Measurements from ENCODE around the gene KLHL30. TPM values are rescaled to one million over a fixed set of nuclear protein-coding genes. Genes with fewer than 3 reads are reported as not detected.
"Not testable (repeated sequence)": the region's sequence is repeated elsewhere in the genome, so short reads cannot be mapped to it uniquely, and the experiment has no call there.

The KLHL30 gene
- total RNA-seq, 1 donor from 2014 or later: not detected

DNA sequence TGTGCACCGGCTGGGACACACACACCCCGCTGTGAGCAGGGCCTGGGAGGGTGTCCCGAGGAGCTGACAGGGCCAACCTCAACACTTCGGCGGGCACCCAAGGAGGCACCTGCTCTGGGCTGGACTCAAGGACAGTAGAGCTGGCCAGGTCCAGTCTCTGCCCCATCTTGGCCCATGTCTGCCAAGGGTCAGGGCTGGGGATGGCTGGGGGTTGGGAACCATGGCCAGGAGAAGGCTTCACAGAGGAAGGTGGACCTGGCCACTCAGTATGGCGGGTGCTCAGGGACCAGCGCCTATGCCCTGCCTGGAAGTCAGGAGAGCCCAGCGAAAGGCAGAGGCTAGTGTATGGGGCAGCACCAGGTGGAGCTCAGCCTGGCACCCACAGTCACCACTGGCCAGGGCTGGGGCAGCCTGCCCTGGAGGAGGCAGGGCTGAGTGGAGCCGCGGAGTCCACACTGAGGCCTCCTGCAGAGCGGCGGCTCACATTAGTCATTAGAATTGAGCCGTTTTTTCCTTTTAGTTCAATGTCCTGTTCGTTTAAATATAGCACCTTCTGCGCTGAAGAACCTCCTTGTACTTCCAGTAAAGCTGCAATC is 24.5 kb downstream of the KLHL30 start:
- no peak for DNase-seq

DNA sequence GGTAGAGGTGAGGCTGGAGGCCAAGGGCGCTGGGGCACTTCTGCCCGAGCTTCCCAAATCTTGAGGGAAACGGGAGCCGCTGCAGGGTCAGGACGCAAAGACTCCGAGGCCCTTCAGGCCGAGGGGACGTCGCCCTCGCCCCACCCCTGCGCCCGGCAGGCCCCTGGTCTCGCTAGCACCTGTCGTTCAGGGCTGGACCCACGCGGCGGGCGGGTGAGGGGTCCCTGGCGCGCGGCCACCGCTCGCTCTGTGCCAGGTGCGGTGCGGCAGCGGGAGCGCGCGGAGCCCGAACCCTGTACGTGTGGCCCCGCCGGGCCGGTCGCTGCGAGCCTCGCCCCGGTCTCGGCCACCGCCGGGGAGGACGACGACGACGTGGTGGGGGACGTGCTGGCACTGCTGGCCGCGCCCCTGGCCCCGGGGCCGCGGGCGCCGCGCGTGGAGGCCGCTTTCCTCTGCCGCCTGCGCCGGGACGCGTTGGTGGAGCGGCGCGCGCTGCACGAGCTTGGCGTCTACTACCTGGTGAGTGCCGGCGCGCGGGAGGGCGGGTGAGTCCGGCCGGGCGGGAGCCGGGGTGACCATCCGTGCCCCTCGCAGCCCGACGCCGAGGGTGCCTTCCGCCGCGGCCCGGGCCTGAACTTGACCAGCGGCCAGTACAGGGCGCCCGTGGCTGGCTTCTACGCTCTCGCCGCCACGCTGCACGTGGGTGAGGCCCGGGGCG is 25.2 kb downstream of the KLHL30 start:
- no peak for DNase-seq

DNA sequence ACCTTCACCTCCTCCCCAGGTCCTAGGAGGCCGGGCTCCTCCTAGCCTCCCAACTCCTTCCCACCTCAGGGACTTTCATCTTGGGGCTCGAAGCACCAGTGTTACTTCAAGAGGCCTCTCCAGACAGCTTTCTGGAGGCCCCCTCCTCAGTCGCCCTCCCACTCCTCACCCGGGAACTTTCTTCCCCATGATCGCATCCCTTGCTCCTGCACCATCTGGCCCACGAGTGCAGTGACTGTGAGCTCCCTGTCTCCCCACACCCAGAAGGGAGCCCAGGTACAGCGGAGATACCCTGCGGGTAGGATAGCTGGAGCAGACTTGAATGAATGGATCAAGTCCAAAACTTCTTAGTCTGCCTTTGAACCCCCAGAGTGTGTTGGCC is 26.4 kb downstream of the KLHL30 start:
- no peak for DNase-seq

DNA sequence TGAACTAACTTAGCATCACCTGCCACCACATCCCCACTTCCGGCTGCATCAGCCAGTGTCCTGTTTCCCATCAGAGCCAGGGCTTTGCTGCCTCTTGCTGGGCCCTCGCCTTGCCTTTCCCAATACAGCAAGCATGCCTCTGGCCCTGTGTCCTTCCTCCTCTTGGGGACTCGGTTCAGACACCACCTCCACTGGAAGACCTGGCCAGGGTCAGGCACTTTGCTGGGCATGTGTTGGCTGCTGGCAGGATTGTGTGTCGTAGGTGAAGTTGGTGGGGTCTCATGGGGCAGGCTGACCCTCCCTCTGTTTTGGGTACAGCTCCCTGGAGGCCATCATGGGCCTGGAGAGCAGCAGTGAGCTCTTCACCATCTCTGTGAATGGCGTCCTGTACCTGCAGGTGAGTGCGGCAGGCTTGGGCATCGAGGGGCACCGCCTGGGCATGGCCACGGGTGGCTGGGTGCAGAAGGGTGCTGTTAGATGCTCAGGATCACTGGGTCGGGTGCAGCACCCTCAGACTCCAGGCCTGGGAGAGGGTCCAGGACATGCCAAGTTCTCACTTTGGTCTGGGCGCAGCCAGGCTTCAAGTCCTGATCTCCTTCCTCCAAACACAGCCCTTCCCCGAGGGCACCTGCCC is 26.9 kb downstream of the KLHL30 start:
- no peak for DNase-seq

DNA sequence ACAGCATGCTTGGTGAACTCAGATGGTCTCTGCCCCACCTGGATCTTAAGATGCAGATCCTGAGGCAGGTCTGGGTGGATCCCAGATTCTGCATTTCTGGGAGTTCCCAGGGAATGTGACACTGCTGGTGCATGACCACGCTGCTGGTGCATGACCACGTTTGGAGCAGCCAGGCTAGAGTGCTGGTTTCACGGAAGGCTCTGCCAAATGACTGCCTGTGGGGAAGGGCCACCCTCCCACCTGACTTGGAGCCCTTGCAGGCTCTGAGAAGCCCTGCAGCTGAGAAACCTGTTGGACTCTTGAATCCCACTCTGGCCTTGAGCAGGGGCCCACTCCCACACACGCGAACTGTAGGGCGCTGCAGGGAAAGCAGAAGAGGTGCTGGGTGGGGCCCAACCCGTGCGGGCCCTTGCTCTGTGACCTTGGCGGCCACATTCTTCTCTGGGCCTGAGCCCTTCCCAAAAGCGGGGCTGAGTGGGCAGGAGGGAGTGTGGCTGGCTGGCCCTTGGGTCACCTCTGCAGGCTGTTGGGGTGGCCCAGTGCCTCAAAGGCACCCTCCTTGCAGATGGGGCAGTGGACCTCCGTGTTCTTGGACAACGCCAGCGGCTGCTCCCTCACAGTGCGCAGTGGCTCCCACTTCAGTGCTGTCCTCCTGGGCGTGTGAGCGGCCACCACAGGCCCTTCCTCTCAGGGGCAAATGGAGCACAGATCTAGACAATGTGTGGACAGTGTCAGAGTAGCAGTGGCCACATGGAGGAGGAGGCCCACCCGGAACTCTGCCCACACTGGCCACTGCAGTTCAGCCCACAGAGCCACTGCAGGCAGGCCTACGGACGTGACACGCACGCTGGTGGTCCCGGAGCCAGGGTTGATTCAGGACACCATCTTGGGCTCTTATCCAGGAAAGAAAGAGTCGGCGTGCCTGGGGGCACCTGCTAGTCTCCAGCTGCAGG is 28.2 kb downstream of the KLHL30 start:
- no peak for DNase-seq

DNA sequence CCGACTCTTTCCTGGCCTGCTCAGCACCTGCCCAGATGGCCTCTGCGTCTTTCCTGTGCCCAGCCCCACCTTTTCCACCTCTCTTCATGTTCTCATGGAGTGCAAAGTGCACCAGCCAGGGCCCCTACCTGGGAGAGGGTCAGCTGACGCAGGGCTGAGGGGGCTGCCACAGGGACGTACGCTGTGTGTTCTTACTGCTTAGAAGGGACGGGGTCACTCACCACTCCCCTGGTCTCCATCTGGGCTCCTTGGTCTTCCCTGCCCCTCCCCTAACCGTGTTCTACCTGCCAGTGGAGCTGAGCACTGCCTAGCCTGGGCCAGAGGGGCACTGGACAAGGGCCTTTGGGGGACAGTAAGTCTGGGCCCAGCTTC is 28.9 kb downstream of the KLHL30 start:
- no peak for DNase-seq

DNA sequence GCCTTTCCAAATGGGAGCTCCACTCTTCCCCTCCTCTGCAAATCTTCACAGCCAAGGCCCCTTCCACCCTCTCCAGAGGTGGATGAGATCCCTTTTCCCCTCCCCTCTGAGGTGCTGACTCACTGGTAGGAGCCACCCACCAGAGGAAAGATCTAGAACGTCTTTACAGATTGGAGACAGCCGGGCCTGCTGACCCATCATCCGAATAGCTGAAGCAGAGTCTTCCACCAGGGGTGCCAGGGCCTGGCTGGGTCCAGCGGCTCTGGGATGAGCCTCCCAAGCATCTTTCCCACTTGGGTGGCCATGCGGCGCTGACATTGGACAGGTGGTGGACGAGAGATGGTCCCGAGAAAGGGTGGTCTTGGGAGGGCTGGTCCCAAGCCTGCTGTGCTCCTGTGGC is 29.3 kb downstream of the KLHL30 start:
- DNase-seq: no peak

DNA sequence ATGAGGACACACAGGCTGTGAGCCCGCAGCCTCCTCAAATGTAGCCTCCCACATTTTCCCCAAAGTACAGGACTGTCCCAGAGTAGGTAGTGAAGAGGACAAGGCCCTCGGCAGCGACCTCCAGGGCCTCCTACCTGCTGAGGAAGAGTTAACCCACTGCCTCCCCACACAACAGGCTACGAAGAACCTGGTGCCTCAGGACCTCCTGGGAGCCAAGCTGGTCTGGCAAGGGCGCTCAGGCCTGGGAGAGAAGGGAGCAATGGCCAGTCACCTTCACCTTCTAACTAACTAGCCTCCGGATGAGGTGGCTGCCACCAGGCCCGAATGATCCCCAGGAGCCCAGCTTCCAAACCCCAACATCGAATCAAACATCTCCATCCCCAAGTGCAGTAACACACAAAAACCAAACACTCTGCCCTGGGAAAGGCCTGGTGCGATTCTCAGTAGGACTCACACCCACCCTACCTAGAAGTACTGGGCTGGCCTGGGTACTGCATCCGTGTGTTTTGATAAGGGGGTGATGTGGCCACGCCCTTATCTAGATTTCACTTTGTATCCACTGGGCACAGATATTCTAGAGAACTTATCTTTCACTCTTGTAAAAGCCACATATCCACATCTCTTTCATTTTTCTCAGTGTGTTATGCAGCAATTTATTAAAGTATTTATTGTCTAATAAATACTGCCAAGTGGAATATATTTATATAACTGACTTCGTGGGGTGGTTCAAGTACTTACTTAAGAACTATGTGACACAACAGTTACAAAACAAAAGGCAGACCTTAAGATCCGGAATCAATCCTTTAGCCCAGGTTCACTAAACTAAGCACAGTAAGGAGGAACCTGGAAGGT is 30.0 kb downstream of the KLHL30 start:
- no peak for DNase-seq

DNA sequence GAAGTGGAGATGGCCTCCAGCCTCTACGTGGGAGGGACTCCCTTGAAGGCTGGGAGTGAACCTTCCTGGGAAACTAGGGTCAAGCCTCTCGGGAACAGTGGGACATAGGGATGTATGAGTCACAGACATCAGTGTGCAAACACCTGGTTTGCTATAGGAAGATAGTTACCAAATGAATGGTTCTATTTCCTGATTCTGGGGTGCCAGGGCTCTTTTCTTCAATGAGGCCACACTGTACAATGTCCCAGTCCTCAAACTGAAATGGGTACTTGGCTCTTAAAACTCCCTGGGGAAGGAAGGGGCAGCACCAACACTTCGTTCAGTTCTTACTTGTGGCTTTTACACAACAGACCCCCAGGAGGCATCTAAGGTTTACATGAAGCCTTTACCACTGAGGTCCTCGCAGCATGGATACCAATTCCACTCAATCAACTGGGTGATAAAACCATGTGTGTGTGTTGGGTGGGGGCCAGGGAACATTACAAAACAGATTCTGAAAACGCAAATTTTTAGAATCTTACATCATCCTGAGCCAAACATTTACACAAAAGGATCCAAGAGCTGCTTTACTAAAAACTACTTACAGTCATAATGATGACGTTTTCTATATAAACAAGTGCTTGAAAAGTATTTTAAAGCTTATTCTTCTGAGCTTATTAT is 30.7 kb downstream of the KLHL30 start:
- peak; percentile 67 for DNase-seq

DNA sequence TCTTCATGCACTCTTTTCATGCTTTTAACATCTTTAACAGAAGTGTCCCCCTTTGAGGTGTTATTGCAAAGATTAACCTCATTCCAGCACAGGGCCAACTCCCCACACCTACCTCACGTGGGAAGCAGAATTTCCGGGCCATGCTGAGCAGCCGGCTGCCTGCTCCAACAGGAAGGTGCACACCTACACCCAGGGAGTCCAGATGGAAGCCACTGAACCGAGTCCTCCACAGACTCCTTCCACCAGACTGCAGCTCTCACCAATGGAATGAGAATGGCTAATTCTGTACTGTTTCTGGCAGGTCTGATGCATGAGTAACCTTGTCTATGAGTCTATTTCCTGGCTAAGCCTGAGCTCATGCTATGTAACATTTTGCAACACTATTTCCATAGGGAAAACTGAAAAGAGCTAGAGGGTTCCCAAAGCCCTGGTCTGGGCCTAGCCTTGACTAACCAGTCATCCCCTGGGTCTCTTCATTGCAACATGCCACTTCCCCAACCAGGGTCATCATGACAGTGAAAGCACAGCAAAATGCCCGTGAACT is 31.3 kb downstream of the KLHL30 start:
- peak; percentile 89 for DNase-seq

DNA sequence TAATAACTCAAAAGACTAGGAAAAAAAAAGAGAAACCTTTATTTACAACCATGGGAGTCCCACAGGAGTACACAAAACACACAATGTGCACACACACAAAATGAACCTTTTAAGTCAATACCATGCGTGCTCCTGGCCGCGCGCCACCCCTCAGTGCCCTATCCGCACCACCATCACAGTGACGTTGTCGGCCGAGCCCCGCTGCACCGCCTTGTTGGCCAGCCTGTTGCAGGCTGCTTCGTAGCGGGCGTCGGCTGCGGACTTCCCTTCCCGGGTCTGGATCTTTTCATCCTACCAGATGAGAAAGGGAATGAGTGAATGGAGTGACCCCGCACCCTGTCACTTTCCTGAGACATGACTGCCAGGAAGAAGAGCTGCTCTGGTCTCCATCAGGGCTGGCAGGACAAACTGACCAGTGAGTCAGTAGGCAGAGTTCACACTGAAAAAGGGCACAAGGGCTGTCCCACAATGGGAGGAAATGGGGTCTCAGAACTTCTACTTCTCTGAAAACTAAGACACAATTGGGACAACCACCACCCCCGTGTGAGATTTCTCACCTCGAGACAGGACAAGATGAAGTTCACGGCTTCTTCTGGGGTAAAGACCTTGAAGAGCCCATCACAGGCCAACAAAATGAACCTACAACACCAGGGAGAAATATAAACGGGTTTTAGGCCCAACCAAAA is 32.1 kb downstream of the KLHL30 start:
- peak; percentile 33 for DNase-seq

DNA sequence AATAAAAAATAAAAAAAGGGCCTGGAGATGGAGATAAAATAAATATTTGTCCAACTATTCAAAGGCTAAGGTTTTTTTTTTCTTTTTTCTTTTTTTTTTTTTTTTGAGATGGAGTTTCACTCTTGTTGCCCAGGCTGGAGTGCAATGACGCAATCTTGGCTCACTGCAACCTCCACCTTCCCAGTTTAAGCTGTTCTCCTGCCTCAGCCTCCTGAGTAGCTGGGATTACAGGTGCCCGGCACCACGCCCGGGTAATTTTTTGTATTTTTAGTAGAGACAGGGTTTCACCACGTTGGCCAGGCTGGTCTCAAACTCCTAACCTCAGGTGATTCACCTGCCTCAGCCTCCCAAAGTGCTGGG is 32.6 kb downstream of the KLHL30 start:
- not testable (repeated sequence) for DNase-seq

DNA sequence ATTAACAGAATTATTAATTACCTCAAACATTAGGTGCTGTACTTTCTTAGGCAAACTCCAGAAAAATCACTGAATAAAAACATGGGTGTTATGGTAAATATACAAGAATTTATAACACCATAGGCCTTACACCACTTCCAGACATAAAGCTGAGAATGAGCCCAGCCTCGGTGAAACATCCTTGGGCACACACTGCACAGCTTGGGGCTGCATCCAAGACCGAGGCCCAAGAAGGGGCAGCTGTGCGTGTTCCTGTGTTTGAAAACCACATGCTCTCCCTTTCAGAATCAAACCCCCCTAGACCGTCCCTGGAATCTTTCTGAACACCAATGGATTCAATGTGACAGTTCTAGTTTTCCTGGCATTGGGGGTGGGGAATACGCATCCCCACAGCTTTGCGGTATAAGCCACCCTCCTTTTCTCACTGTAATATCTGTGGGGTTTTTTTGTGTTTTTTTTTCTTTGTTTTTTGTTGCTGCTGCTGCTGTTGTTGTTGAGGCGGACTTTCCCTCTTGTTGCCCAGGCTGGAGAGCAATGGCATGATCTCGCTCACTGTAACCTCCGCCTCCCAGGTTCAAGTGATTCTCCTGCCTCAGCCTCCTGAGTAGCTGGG is 33.2 kb downstream of the KLHL30 start:
- no peak for DNase-seq

DNA sequence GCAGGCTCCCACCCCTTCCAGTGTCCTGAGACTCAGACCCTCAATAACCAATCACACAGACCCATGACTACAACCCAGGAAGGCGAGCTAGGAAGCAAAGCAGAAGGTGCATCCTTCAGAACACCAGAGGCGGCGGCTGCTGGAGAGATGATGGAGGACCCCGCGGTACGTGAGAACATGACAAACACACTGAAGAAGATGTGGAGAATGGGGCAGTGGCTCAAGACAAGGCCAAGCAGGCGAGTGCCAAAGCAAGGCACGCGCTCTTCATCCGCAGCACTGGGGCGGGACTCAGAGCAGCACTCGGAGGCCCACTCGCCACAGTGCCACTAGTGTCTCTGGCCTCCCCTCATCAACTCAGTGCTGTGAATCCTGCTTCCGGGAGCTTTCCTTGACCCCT is 34.0 kb downstream of the KLHL30 start:
- no peak for DNase-seq

DNA sequence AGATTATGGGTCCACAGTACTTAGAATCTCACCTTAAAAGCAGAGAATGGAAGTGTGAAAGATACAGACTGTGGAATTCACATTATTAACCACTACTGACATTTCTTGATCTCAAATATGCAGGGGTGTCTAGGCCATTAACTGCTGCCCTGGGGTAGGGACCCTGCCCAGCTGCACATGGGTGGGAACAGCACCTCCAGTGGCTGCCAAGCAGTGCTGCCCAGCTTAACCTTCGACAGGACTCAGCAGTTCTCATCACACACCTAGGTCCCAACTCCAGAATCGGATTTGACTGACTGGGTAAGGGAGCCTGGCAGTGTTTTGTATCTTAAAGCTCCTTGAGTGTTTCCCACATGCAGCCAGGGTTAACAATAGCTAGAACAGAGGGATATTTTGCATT is 35.2 kb downstream of the KLHL30 start:
- no peak for DNase-seq

DNA sequence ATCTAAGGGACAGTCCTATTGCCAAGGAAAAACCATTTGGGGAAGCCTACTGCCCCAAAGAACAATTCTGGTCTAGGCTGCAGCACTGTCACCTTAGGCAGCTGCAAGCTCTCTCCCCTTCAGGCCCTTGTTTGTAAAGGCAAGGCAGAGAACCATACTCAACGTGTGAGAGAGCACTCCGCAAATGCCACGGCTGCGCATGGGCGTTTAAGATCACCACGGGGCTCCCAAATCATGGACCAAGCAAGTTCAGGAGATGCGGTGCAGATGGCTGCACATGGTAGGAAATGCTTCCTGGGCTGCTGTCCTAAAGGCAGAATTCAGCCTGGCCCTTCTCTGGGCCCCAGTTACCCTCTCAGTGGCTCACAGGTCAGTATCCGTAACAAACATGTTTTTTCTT is 35.8 kb downstream of the KLHL30 start:
- DNase-seq: no peak

DNA sequence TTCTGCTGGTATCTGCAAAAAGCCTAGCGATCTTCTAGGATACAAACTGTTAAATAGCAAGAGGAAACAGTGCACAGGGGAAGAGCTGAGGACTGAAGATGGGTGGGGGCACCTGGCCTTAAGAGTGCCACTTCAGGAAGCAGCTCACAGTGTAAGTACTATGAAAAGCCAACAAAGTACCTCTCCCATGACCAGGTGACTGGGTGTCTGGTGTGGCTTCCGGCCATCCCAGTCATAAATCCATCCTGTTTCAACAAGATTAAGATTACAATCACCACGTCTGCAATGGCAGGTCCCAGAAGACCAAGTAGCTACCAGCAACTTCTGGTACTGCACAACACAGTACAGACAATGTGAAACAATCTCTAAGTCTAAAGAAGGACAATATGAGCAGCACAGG is 36.2 kb downstream of the KLHL30 start:
- no peak for DNase-seq

DNA sequence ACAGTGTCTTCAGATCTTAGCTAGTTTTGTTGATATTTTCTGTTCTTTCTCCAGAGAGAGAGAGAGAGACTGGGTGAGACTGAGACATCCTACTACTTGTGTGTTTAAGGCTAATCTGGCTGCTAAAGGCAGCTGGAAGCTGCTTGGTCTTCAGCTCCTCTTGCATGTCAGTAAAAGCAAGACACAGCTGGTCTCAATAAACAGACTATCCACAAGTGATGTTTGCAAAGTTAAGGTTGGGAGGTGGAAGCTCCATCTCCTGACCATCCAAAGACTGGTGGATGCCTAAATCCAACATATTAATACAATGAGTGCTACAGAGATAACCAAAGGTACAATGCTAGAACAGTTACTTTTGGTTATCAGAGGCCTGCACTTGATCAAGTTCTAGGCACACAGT is 38.1 kb downstream of the KLHL30 start:
- no peak for DNase-seq

DNA sequence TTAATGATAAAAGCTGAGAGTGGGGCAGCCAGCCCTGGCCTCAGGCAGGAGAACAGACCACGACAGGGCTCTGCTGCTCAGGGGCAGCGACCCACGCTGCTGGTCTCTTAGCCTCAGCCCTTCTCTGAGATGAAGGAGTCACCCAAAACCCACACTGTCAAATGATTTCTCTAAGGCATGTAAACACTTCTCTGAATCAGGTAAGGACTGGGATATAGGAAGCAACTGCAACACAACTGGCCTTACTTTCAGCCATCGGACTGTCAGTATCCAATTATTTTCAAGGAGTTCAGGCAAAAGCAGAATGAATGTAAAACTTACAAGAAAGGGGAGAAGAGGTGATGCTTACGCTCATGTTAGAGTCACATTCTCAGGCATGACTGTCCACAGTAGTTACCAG is 42.1 kb downstream of the KLHL30 start:
- DNase-seq: no peak

DNA sequence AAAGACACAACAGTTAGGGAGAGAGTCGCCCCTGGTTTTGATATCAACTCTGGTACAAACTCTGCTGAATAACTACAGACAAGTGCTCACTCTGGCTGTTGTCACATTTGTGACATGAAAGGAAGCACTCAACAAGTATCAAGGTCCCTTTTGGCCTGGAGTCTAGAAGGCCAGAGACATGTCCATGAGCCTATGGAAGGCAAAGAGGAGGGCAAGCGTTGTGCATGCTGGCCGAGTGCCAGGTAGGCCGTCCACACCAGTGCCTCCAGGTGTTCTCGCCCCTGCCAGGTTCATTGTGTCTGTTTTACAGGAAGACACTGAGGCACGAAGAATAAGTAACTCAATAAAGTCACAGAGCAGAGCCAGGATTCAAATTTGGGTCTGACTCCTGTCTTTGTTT is 43.9 kb downstream of the KLHL30 start:
- no peak for DNase-seq

Measured in dermis blood vessel endothelial cell (primary cell).